Endodermal cell (in vitro differentiated cells): Measurements from ENCODE around the gene OR2T1. TPM values are rescaled to one million over a fixed set of nuclear protein-coding genes. Genes with fewer than 3 reads are reported as not detected.
A peak's percentile ranks its signal among the peaks of the same experiment; 100 is the strongest.

Experiments
- DNase-seq: peaks from one replicate; pipeline ENCODE4 v3.0.0-alpha.2; 2017
- H3K27ac ChIP-seq: 2 replicates; pipeline ENCODE4 v1.5.1; 2013; ENCODE audit warnings: mild to moderate bottlenecking, low read depth, low read length, moderate library complexity
- H3K27me3 ChIP-seq: 2 replicates; pipeline ENCODE4 v1.6.1; 2013; ENCODE audit warnings: mild to moderate bottlenecking, low read length, moderate library complexity; ENCODE audit not compliant: insufficient read depth, control insufficient read depth, poor library complexity, severe bottlenecking
- H3K36me3 ChIP-seq: 2 replicates; pipeline ENCODE4 v1.7.0; 2013; ENCODE audit warnings: mild to moderate bottlenecking, low read length, moderate library complexity; ENCODE audit not compliant: control insufficient read depth, insufficient read depth
- H3K4me1 ChIP-seq: one replicate; pipeline ENCODE4 v1.7.0; 2013; ENCODE audit warnings: low read length; ENCODE audit not compliant: control insufficient read depth, insufficient read depth
- H3K4me3 ChIP-seq: 2 replicates; pipeline ENCODE4 v1.5.1; 2013; ENCODE audit warnings: mild to moderate bottlenecking, low read length, moderate library complexity
- H3K9ac ChIP-seq: 2 replicates; pipeline ENCODE4 v1.6.1; 2013; ENCODE audit warnings: mild to moderate bottlenecking, low read length, moderate library complexity; ENCODE audit not compliant: poor library complexity, severe bottlenecking; ENCODE audit errors: extremely low read depth
- H3K9me3 ChIP-seq: 2 replicates; pipeline ENCODE4 v1.6.1; 2013; ENCODE audit warnings: mild to moderate bottlenecking, low read length, moderate library complexity; ENCODE audit not compliant: control insufficient read depth
- H3K27ac Mint-ChIP-seq: 2 replicates; pipeline ENCODE4 v1.8.0; 2020; ENCODE audit warnings: mixed read lengths
- H3K27me3 Mint-ChIP-seq: 2 replicates; pipeline ENCODE4 v1.8.0; 2021; ENCODE audit warnings: mild to moderate bottlenecking, mixed read lengths; ENCODE audit not compliant: insufficient read depth
- H3K36me3 Mint-ChIP-seq: 2 replicates; pipeline ENCODE4 v1.8.0; 2020; ENCODE audit warnings: low read depth, mixed read lengths
- H3K4me1 Mint-ChIP-seq: 2 replicates; pipeline ENCODE4 v1.8.0; 2020; ENCODE audit warnings: mixed read lengths
- H3K4me3 Mint-ChIP-seq: 2 replicates; pipeline ENCODE4 v1.8.0; 2020; ENCODE audit warnings: mild to moderate bottlenecking, moderate library complexity, mixed read lengths
- H3K9me3 Mint-ChIP-seq: 2 replicates; pipeline ENCODE4 v1.8.0; 2020; ENCODE audit warnings: mild to moderate bottlenecking, mixed read lengths
- WGBS, 2 experiments: methylation state at CpG; one replicate each; pipeline versions ENCODE4 v1.1.5 to v1.1.7; 2013; ENCODE audit warnings: missing lambda C conversion rate in 2 of 2, mixed read lengths in 1 of 2; ENCODE audit not compliant: insufficient coverage in 1 of 2, insufficient read length in 1 of 2; 5-methylcytosine and 5-hydroxymethylcytosine counted together
- total RNA-seq, 2 donors: library from RNA; stranded (reverse); fragmentation: NEBNext Ultra II Directional in 1 of 2; extraction: Animal tissue kit (Norgen Biotek cat#: 25700) in 1 of 2; gene quantifications; 2 replicates in 1 of 2; 3 replicates in 1 of 2; pipeline ENCODE4 v1.2.1, GENCODE V29; 2021
- TF ChIP-seq, protein P1 (sequence below): fragments of 200-600 bp; sonication (generic); conservative IDR thresholded peaks from 2 replicates; pipeline ENCODE4 v1.5.0; 2021; ENCODE audit warnings: antibody characterized with exemption, mild to moderate bottlenecking

OR2T1 gene
- total RNA-seq, 2 donors from 2014 or later: not detected

DNA sequence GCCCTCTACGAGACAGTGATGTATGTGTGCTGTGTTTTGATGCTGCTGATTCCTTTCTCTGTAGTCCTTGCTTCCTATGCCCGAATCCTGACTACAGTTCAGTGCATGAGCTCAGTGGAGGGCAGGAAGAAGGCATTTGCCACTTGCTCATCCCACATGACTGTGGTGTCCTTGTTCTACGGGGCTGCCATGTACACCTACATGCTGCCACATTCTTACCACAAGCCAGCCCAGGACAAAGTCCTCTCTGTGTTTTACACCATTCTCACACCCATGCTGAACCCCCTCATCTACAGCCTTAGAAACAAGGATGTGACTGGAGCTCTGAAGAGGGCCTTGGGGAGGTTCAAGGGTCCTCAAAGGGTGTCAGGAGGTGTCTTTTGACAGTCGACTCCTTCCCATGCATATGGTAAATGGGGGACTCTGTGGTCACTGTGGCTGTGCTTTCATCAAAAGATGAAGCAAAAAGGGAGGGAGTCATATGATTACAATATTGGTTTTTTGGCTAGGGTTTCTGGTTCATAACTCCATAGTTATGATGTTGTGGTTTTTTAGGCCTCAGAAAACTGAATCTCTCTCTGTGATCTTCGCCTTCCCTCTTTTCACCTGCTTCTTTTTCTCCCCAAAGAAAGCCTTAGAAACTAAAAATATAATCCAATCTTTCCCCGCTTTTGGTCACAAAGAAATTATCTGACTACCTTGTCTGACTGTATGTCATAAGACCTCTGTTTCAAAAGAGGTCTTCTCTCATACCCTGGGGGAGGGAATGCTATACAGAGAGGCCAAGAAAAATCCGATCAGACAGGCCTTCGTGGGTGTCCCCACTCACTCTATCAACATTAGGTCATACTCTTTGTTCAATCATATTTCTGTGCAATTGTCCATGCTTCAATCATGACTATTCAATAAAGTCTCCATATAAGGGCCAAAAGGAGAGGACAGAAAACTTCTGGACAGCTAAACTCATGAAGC lies 4.2 kb downstream of the OR2T1 start:
- no peak for DNase-seq
- no peak overlapping the region for H3K27ac Mint-ChIP-seq
- 50 to 63% methylated on average over 4 to 8 of the region's 8 CpGs for WGBS, 2 experiments
- Histone ChIP-seq H3K27ac (no peak overlapping the region), H3K36me3 (no peaks in the 10 kb centered on the region), H3K27me3 (no peaks in the 10 kb centered on the region), H3K9ac (no peak overlapping the region), H3K9me3 (peaks cover 91% of the 10 kb centered on the region), H3K4me3 (peak overlapping the region; percentile 40), H3K4me1 (no peaks in the 10 kb centered on the region)
- TF ChIP-seq, protein P1, sequence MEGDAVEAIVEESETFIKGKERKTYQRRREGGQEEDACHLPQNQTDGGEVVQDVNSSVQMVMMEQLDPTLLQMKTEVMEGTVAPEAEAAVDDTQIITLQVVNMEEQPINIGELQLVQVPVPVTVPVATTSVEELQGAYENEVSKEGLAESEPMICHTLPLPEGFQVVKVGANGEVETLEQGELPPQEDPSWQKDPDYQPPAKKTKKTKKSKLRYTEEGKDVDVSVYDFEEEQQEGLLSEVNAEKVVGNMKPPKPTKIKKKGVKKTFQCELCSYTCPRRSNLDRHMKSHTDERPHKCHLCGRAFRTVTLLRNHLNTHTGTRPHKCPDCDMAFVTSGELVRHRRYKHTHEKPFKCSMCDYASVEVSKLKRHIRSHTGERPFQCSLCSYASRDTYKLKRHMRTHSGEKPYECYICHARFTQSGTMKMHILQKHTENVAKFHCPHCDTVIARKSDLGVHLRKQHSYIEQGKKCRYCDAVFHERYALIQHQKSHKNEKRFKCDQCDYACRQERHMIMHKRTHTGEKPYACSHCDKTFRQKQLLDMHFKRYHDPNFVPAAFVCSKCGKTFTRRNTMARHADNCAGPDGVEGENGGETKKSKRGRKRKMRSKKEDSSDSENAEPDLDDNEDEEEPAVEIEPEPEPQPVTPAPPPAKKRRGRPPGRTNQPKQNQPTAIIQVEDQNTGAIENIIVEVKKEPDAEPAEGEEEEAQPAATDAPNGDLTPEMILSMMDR: no peak
- H3K4me1 Mint-ChIP-seq: no peaks in the 10 kb centered on the region
- peaks cover 79% of the 10 kb centered on the region for H3K9me3 Mint-ChIP-seq
- no peaks in the 10 kb centered on the region for H3K27me3 Mint-ChIP-seq
- no peaks in the 10 kb centered on the region for H3K36me3 Mint-ChIP-seq
- no peak overlapping the region for H3K4me3 Mint-ChIP-seq

DNA sequence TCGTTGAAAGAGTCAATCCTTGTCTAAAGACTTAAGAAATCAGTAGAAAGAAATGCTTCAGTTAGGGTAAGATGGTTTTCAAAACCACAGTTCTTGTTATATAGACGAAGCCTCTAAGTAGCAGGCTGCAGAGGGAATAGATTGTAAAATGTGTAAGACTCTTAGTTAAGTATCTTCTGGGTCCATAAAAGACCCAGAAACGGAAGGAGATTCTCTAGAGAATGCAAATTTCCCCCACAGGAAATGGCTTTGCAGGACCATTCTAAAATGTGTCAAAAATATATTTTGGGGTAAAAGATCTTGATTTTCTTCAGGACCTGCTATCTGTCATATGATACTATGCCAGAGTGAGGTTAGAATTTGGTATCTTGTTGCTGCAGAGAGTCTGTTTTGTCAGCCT lies 13.4 kb downstream of the OR2T1 start:
- Histone ChIP-seq H3K4me1 (no peaks in the 10 kb centered on the region), H3K27ac (no peak overlapping the region), H3K4me3 (no peak overlapping the region), H3K27me3 (no peaks in the 10 kb centered on the region), H3K9me3 (peaks cover 82% of the 10 kb centered on the region), H3K36me3 (no peaks in the 10 kb centered on the region), H3K9ac (no peak overlapping the region)
- no peak overlapping the region for H3K27ac Mint-ChIP-seq
- H3K36me3 Mint-ChIP-seq: no peaks in the 10 kb centered on the region
- H3K4me1 Mint-ChIP-seq: no peaks in the 10 kb centered on the region
- DNase-seq: no peak
- WGBS, 2 experiments: 49 to 52% methylated on average over 3 of the region's 3 CpGs
- peaks cover 92% of the 10 kb centered on the region for H3K9me3 Mint-ChIP-seq
- TF ChIP-seq, protein P1: no peak
- no peak overlapping the region for H3K4me3 Mint-ChIP-seq
- H3K27me3 Mint-ChIP-seq: no peaks in the 10 kb centered on the region

DNA sequence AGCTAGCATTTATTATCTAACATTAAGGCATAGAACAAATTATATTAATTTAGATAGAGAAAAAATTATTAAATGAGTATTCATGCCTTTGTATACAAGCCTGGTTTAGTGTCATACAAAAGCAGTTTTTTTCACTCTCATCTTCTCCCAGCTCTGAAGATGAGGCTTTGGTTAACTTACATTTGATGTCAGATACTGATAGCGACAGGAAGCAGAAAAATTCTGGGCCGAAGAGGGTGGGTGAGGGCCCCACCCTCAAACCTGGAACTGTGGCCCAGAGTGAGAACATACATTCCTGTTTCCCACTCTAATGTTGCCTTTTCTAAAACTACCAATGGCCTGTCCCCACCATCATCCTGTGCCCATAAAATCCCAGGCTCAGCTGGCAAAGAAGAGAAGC lies 15.0 kb downstream of the OR2T1 start:
- H3K27me3 ChIP-seq: no peaks in the 10 kb centered on the region
- Mint-ChIP-seq H3K36me3 (no peaks in the 10 kb centered on the region), H3K9me3 (peaks cover 83% of the 10 kb centered on the region), H3K4me1 (no peaks in the 10 kb centered on the region), H3K4me3 (no peak overlapping the region), H3K27ac (no peak overlapping the region), H3K27me3 (no peaks in the 10 kb centered on the region)
- peaks cover 77% of the 10 kb centered on the region for H3K9me3 ChIP-seq
- H3K4me1 ChIP-seq: no peaks in the 10 kb centered on the region
- TF ChIP-seq, protein P1: no peak
- H3K36me3 ChIP-seq: no peaks in the 10 kb centered on the region
- DNase-seq: no peak
- no peak overlapping the region for H3K4me3 ChIP-seq
- H3K27ac ChIP-seq: no peak overlapping the region
- WGBS, 2 experiments: 56 to 69% methylated on average over 2 of the region's 2 CpGs
- no peak overlapping the region for H3K9ac ChIP-seq
